GM12875 (cell line): ENCODE results near the gene MAGOHB.
"Not testable (repeated sequence)": the region's sequence is repeated elsewhere in the genome, so short reads cannot be mapped to it uniquely, and the experiment has no call there.

Experiments
- H3K4me3 ChIP-seq: one replicate; pipeline ENCODE4 v1.5.1; 2011; ENCODE audit warnings: low read depth, low read length, control low read depth
- CTCF ChIP-seq: IDR thresholded peaks from 2 replicates; pipeline ENCODE4 v1.5.1; 2011; ENCODE audit warnings: low read depth, mild to moderate bottlenecking, control low read depth, inconsistent platforms, low read length, moderate library complexity, borderline replicate concordance; ENCODE audit not compliant: insufficient read depth

Gene MAGOHB

GRCh38 chr12:10614056-10614370, 604 bp upstream of the MAGOHB start:
- TF ChIP-seq CTCF: no peak
- peak overlapping the region; percentile 76 for H3K4me3 ChIP-seq

DNA sequence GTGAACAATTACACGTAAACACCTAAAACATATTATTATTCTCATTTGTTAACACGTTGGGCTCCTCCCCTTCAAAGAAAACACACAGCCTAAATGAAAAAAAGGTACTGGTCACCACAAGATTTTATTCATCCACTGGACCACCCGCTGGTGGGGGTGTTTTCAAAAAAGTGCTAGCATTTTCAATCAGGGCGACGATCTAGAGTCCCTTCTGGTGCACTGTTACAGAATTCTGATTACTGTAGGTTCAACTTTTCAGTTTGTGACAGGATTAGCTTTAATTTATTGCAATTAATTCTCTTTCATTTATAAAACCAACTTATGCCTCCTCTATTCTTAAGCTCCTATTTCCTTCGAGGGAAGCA, 443 bp downstream of the MAGOHB start:
- no peak for TF ChIP-seq CTCF
- peak overlapping the region; percentile 76 for H3K4me3 ChIP-seq

GRCh38 chr12:10612110-10612509, 1.3 kb downstream of the MAGOHB start:
- no peak for TF ChIP-seq CTCF
- H3K4me3 ChIP-seq: peak overlapping the region; percentile 76

- not testable (repeated sequence) for H3K4me3 ChIP-seq
These were observed 2.2 kb downstream of the MAGOHB start for GRCh38 chr12:10611258-10611657.

- H3K4me3 ChIP-seq: no peak overlapping the region
- TF ChIP-seq CTCF: no peak
These were observed 3.2 kb downstream of the MAGOHB start for GRCh38 chr12:10610188-10610587.

DNA sequence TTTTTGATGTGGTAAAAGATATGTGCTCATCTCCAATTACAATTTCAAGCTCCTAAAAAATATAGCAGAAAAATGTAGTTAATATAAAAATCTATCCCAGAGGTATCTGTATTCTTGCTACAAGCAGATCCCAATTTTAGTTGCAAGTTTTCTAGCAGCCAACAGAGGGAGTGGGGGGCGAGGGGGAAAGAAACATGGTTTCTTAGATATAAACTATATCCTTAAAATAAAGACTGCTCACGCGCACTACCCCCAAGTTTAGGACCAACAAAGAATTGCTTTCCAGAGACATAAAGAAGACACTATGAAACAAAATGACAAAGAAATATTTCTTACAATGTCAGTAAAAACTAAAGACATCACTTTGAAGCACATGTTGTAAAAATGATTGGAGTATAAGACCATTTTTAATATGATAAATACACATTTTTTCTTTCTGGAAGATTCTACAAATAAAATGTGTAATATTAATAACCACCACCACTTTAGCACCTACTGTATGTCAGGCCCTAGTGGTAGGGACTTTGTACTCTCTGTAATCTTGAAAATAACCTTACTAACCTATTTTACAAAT, 5.4 kb downstream of the MAGOHB start:
- no peak overlapping the region for H3K4me3 ChIP-seq
- TF ChIP-seq CTCF: no peak

DNA sequence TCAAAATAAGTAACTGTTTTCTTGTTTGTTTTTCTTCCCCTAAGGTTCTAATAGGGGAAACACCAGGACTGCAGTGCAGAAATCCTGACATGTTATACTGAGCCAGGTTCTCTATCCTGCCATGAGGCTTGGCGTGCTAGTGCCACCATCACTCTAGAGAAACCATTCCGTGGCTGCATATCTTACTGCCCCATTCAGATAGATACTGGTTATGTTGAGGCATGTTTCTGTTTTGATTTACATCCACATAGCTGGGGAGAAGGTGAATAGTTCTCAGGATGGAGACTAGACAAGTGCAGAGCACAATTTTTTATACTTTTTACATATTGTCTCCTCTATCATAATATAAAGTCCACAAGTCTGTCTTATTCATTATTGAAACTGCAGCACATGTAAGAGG, 11.5 kb downstream of the MAGOHB start:
- no peak overlapping the region for H3K4me3 ChIP-seq
- TF ChIP-seq CTCF: no peak

GRCh38 chr12:10600988-10601387, 12.4 kb downstream of the MAGOHB start:
- no peak for TF ChIP-seq CTCF
- H3K4me3 ChIP-seq: no peak overlapping the region
